ENCODE measurements around the gene ANKEF1.

DNA sequence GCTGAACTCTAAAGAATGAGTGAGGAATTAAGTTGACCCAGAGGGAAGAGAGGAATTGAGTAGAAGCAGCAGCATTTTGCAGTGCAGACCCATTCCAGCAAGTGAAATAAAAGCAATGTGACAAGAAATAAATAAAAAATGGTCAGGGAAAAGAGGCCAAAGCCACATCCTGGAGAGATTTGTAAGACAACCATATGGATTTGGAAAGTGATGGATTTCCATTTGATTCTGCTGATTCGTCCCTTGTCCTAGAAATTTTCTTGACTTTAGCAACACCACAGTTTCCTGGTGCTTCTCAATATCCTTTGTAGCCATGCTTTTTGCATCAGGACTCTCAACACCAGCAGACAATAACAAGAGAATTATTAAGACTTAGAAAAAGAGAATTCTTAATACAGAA, 29.8 kb downstream of the ANKEF1 start:
- TF ChIP-seq, protein P1, sequence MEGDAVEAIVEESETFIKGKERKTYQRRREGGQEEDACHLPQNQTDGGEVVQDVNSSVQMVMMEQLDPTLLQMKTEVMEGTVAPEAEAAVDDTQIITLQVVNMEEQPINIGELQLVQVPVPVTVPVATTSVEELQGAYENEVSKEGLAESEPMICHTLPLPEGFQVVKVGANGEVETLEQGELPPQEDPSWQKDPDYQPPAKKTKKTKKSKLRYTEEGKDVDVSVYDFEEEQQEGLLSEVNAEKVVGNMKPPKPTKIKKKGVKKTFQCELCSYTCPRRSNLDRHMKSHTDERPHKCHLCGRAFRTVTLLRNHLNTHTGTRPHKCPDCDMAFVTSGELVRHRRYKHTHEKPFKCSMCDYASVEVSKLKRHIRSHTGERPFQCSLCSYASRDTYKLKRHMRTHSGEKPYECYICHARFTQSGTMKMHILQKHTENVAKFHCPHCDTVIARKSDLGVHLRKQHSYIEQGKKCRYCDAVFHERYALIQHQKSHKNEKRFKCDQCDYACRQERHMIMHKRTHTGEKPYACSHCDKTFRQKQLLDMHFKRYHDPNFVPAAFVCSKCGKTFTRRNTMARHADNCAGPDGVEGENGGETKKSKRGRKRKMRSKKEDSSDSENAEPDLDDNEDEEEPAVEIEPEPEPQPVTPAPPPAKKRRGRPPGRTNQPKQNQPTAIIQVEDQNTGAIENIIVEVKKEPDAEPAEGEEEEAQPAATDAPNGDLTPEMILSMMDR (IDR thresholded peaks at IDR 0.05; ENCODE audit: low read length) = no peak
- TF ChIP-seq EZH2 (IDR thresholded peaks at IDR 0.05; ENCODE audit: borderline replicate concordance, low read length) = no peak

Data from OCI-LY1 (cell line).